MCF 10A (cell line): ENCODE results near the gene KLHL8. TPM values are rescaled to one million over a fixed set of nuclear protein-coding genes. Genes with fewer than 3 reads are reported as not detected.

ENCODE experiments used
- BruUV-seq: library from RNA; stranded (reverse); fragments of 400-500 nt; replicated peaks from 2 replicates; lab custom pipeline; 2021; lab: Mats Ljungman, UMichigan
- CTCF ChIA-PET: fragments of 300-600 bp; sonication (Branson Sonifier 250); formaldehyde crosslinking; extraction: SDS; loops from one replicate; lab custom pipeline; 2021; ENCODE audit warnings: antibody characterized with exemption, inconsistent platforms; lab: Yijun Ruan, JAX
- POLR2A ChIA-PET: fragments of 300-600, 350-650 bp; sonication (Branson Sonifier 250); formaldehyde crosslinking; extraction: SDS; loops from one replicate; lab custom pipeline; 2020; ENCODE audit warnings: antibody characterized with exemption, inconsistent platforms; lab: Yijun Ruan, JAX
- DNase-seq: peaks from one replicate; pipeline ENCODE4 v3.0.0-alpha.2; 2018; ENCODE audit not compliant: unreplicated experiment
- H3K27ac Mint-ChIP-seq: one replicate; pipeline ENCODE4 v1.8.0; 2022; ENCODE audit warnings: mild to moderate bottlenecking, low read depth, mixed read lengths; ENCODE audit not compliant: unreplicated experiment
- H3K27me3 Mint-ChIP-seq: one replicate; pipeline ENCODE4 v1.8.0; 2022; ENCODE audit warnings: mixed read lengths; ENCODE audit not compliant: insufficient read depth, unreplicated experiment
- H3K36me3 Mint-ChIP-seq: one replicate; pipeline ENCODE4 v1.8.0; 2022; ENCODE audit warnings: mild to moderate bottlenecking, moderate library complexity, mixed read lengths; ENCODE audit not compliant: insufficient read depth, unreplicated experiment
- H3K4me1 Mint-ChIP-seq: one replicate; pipeline ENCODE4 v1.8.0; 2022; ENCODE audit warnings: mixed read lengths; ENCODE audit not compliant: insufficient read depth, unreplicated experiment
- H3K4me3 Mint-ChIP-seq: one replicate; pipeline ENCODE4 v1.8.0; 2022; ENCODE audit warnings: mild to moderate bottlenecking, moderate library complexity, mixed read lengths; ENCODE audit not compliant: unreplicated experiment
- H3K9me3 Mint-ChIP-seq: one replicate; pipeline ENCODE4 v1.8.0; 2022; ENCODE audit warnings: mixed read lengths; ENCODE audit not compliant: unreplicated experiment
- CTCF ChIP-seq: fragments of 200-600 bp; IDR thresholded peaks from one replicate; pipeline ENCODE4 v1.8.0; 2022; ENCODE audit warnings: antibody characterized with exemption, mild to moderate bottlenecking; ENCODE audit not compliant: unreplicated experiment
- intact Hi-C: fragments of 100-400 bp; cut with micrococcal nuclease; formaldehyde crosslinking; loops from 2 replicates; pipeline ENCODE4 v1.14.1; 2022
- total RNA-seq: library from RNA; stranded (reverse); gene quantifications from 2 replicates; pipeline ENCODE4 v1.2.3, GENCODE V29; 2022

Gene KLHL8
- total RNA-seq, 1 experiment from 2014 or later, result 14.9 TPM

- TF ChIP-seq CTCF, result no peak
- POLR2A ChIA-PET, result interaction anchor here (0.7 to 1.2 kb wide), 3 partner anchors 10 to 35 kb away, joined by 3 read pairs; no protein-coding TSS in a partner anchor
- no peaks in the 10 kb centered on the region for H3K36me3 Mint-ChIP-seq
- H3K27ac Mint-ChIP-seq, result no peak overlapping the region
- no peaks in the 10 kb centered on the region for H3K27me3 Mint-ChIP-seq
- no peaks in the 10 kb centered on the region for H3K4me1 Mint-ChIP-seq
- CTCF ChIA-PET, result interaction anchor here (0.5 to 0.7 kb wide), 3 partner anchors 35 to 663 kb away, joined by 3 to 5 read pairs (median 5); no protein-coding TSS in a partner anchor
- H3K9me3 Mint-ChIP-seq, result no peaks in the 10 kb centered on the region
- intact Hi-C loops, result no loop called here
- no peak overlapping the region for H3K4me3 Mint-ChIP-seq
- DNase-seq, result no peak
- BruUV-seq, result no TSS peak
Observed at GRCh38 chr4:87185146-87185870, 35.1 kb downstream of the KLHL8 start.

GRCh38 chr4:87180767-87181166 is 39.7 kb downstream of the KLHL8 start:
- no peaks in the 10 kb centered on the region for H3K36me3 Mint-ChIP-seq
- intact Hi-C loops, result no loop called here
- no peaks in the 10 kb centered on the region for H3K27me3 Mint-ChIP-seq
- H3K9me3 Mint-ChIP-seq, result no peaks in the 10 kb centered on the region
- no peak overlapping the region for H3K4me3 Mint-ChIP-seq
- no peak for TF ChIP-seq CTCF
- DNase-seq, result no peak
- POLR2A ChIA-PET, result interaction anchor here (1.1 kb wide), 1 partner anchor 19 kb away, joined by 3 read pairs; no protein-coding TSS in a partner anchor
- BruUV-seq, result no TSS peak
- H3K27ac Mint-ChIP-seq, result no peak overlapping the region
- no peaks in the 10 kb centered on the region for H3K4me1 Mint-ChIP-seq
- CTCF ChIA-PET, result interaction anchor here (0.6 to 0.7 kb wide), 3 partner anchors 27 to 409 kb away, joined by 3 to 5 read pairs (median 3); no protein-coding TSS in a partner anchor

GRCh38 chr4:87179751-87180150 is 40.7 kb downstream of the KLHL8 start:
- no peaks in the 10 kb centered on the region for H3K27me3 Mint-ChIP-seq
- H3K36me3 Mint-ChIP-seq, result no peaks in the 10 kb centered on the region
- CTCF ChIA-PET, result no interaction called here
- TF ChIP-seq CTCF, result no peak
- H3K27ac Mint-ChIP-seq, result no peak overlapping the region
- no peaks in the 10 kb centered on the region for H3K4me1 Mint-ChIP-seq
- no peak overlapping the region for H3K4me3 Mint-ChIP-seq
- intact Hi-C loops, result no loop called here
- H3K9me3 Mint-ChIP-seq, result no peaks in the 10 kb centered on the region
- DNase-seq, result no peak
- POLR2A ChIA-PET, result no interaction called here
- no TSS peak for BruUV-seq

- BruUV-seq, result no TSS peak
- no peaks in the 10 kb centered on the region for H3K4me1 Mint-ChIP-seq
- ChIA-PET POLR2A (no interaction called here), CTCF (interaction anchor here (1.0 kb wide), 1 partner anchor 60 kb away, joined by 3 read pairs; no protein-coding TSS in a partner anchor)
- no peak overlapping the region for H3K4me3 Mint-ChIP-seq
- no peaks in the 10 kb centered on the region for H3K27me3 Mint-ChIP-seq
- intact Hi-C loops, result no loop called here
- no peaks in the 10 kb centered on the region for H3K9me3 Mint-ChIP-seq
- TF ChIP-seq CTCF, result no peak
- H3K27ac Mint-ChIP-seq, result no peak overlapping the region
- H3K36me3 Mint-ChIP-seq, result no peaks in the 10 kb centered on the region
- DNase-seq, result no peak
Observed at GRCh38 chr4:87174672-87175071, 45.7 kb downstream of the KLHL8 start.
